Colonic mucosa (tissue), 4 donors: ENCODE results near the gene GRIN2A. TPM values are rescaled to one million over a fixed set of nuclear protein-coding genes. Genes with fewer than 3 reads are reported as not detected.

ENCODE experiments used
- DNase-seq: peaks from one replicate; pipeline ENCODE4 v3.0.0-alpha.2; 2020
- H3K27ac ChIP-seq: fragments of 200-600 bp; one replicate; pipeline ENCODE4 v1.8.0; 2021
- H3K27me3 ChIP-seq: fragments of 200-600 bp; one replicate; pipeline ENCODE4 v1.8.0; 2021
- H3K36me3 ChIP-seq: fragments of 200-600 bp; one replicate; pipeline ENCODE4 v1.8.0; 2021
- H3K4me1 ChIP-seq: fragments of 200-600 bp; one replicate; pipeline ENCODE4 v1.8.0; 2021; ENCODE audit warnings: mild to moderate bottlenecking
- H3K4me3 ChIP-seq: fragments of 200-600 bp; one replicate; pipeline ENCODE4 v1.8.0; 2021
- H3K9ac ChIP-seq, 2 donors: one replicate each; pipeline ENCODE4 v1.7.0; 2013; ENCODE audit warnings: control low read depth in 2 of 2, low read depth in 2 of 2, low read length in 2 of 2
- H3K9me3 ChIP-seq: fragments of 200-600 bp; one replicate; pipeline ENCODE4 v1.8.0; 2021
- intact Hi-C: fragments of 100-400 bp; cut with DNase I; formaldehyde crosslinking; loops from one replicate; pipeline ENCODE4 v1.14.1; 2022
- total RNA-seq, 2 donors: library from RNA; stranded (reverse); fragmentation: NEBNext Ultra II Directional in 1 of 2; extraction: Animal tissue kit (Norgen Biotek cat#: 25700) in 1 of 2; gene quantifications; one replicate each; pipeline ENCODE4 v1.2.1, GENCODE V29; 2021
- TF ChIP-seq, protein P1 (sequence below): fragments of 200-600 bp; IDR thresholded peaks from one replicate; pipeline ENCODE4 v1.8.0; 2022; ENCODE audit warnings: antibody characterized with exemption, mild to moderate bottlenecking
- donor health status: healthy.
- donor health status: DM: no; HTN: no; CAD: no.
- donor health status: DM: no; HTN: no; CAD: no.

GRIN2A gene
- total RNA-seq, 2 donors from 2014 or later, result 0.15 to 0.40 TPM

GRCh38 chr16:9906218-9906617, 276.0 kb downstream of the GRIN2A start:
- H3K27me3 ChIP-seq, result no peaks in the 10 kb centered on the region
- no peak overlapping the region for H3K4me3 ChIP-seq
- no peak overlapping the region for H3K9ac ChIP-seq
- no peaks in the 10 kb centered on the region for H3K9me3 ChIP-seq
- no peak for DNase-seq
- H3K4me1 ChIP-seq, result no peaks in the 10 kb centered on the region
- H3K36me3 ChIP-seq, result no peaks in the 10 kb centered on the region
- TF ChIP-seq, protein P1, sequence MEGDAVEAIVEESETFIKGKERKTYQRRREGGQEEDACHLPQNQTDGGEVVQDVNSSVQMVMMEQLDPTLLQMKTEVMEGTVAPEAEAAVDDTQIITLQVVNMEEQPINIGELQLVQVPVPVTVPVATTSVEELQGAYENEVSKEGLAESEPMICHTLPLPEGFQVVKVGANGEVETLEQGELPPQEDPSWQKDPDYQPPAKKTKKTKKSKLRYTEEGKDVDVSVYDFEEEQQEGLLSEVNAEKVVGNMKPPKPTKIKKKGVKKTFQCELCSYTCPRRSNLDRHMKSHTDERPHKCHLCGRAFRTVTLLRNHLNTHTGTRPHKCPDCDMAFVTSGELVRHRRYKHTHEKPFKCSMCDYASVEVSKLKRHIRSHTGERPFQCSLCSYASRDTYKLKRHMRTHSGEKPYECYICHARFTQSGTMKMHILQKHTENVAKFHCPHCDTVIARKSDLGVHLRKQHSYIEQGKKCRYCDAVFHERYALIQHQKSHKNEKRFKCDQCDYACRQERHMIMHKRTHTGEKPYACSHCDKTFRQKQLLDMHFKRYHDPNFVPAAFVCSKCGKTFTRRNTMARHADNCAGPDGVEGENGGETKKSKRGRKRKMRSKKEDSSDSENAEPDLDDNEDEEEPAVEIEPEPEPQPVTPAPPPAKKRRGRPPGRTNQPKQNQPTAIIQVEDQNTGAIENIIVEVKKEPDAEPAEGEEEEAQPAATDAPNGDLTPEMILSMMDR, result no peak
- intact Hi-C loops, result no loop called here
- no peak overlapping the region for H3K27ac ChIP-seq

DNA sequence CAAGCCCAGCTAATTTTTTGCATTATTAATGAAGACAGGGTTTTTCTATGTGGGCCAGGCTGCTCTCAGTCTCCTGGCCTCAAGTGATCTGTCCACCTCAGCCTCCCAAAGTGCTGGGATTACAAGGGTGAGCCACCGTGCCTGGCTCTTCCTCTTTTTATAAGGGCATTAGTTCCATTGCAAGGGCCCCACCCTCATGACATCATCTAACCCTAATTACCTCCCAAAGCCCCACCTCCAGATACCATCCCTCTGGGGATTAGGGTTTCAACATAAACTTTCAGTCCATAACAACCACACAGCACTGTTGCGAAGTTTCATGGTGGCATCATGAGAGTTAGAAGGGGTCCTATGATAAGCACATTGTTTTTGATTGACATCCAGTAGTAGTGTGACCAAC, 277.7 kb downstream of the GRIN2A start:
- Histone ChIP-seq H3K4me3 (no peak overlapping the region), H3K9me3 (no peaks in the 10 kb centered on the region), H3K9ac (no peak overlapping the region), H3K4me1 (no peaks in the 10 kb centered on the region), H3K27ac (no peak overlapping the region), H3K27me3 (no peaks in the 10 kb centered on the region), H3K36me3 (no peaks in the 10 kb centered on the region)
- no peak for DNase-seq
- intact Hi-C loops, result no loop called here
- TF ChIP-seq, protein P1, result no peak

DNA sequence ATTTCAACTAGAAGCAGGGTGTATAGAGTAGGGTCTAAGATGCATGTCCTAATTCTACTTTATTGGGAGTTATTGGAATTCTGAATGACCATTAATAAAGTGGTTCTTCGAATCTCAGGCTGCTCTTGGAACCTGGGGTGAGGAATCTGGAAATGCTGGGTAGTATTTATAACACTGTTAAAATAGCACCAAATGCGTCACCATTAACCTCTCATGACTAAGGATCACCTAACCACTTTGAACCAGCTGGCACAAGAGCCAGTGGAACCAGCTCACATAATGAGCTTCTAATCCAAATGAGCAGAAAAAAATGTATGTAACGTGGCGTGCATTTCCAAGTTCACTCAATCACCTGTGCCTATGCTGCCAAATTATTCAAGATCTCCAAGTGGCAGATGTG, 281.7 kb downstream of the GRIN2A start:
- Histone ChIP-seq H3K27me3 (no peaks in the 10 kb centered on the region), H3K9me3 (no peaks in the 10 kb centered on the region), H3K4me3 (no peak overlapping the region), H3K9ac (no peak overlapping the region), H3K36me3 (no peaks in the 10 kb centered on the region), H3K4me1 (no peaks in the 10 kb centered on the region), H3K27ac (no peak overlapping the region)
- TF ChIP-seq, protein P1, result no peak
- DNase-seq, result no peak
- intact Hi-C loops, result no loop called here

GRCh38 chr16:9898555-9898954, 283.7 kb downstream of the GRIN2A start:
- intact Hi-C loops, result no loop called here
- TF ChIP-seq, protein P1, result no peak
- no peak overlapping the region for H3K27ac ChIP-seq
- no peak for DNase-seq
- H3K4me1 ChIP-seq, result no peaks in the 10 kb centered on the region
- no peaks in the 10 kb centered on the region for H3K36me3 ChIP-seq
- no peaks in the 10 kb centered on the region for H3K9me3 ChIP-seq
- no peaks in the 10 kb centered on the region for H3K27me3 ChIP-seq
- H3K9ac ChIP-seq, result no peak overlapping the region
- H3K4me3 ChIP-seq, result no peak overlapping the region

GRCh38 chr16:9898124-9898523, 284.1 kb downstream of the GRIN2A start:
- intact Hi-C loops, result no loop called here
- no peak for DNase-seq

More at GRCh38 chr16:9898124-9898523, 284.1 kb downstream of the GRIN2A start:
- Histone ChIP-seq H3K4me1 (no peaks in the 10 kb centered on the region), H3K36me3 (no peaks in the 10 kb centered on the region), H3K4me3 (no peak overlapping the region), H3K27ac (no peak overlapping the region), H3K27me3 (no peaks in the 10 kb centered on the region), H3K9me3 (no peaks in the 10 kb centered on the region), H3K9ac (no peak overlapping the region)
- TF ChIP-seq, protein P1, result no peak
